GM19452 (cell line): ENCODE data around the gene PITPNM2.

Source experiments
- ATAC-seq: cut with Tn5 transposase; IDR thresholded peaks from one replicate; pipeline ENCODE4 v1.9.1; 2021; ENCODE audit not compliant: unreplicated experiment

PITPNM2 gene

DNA sequence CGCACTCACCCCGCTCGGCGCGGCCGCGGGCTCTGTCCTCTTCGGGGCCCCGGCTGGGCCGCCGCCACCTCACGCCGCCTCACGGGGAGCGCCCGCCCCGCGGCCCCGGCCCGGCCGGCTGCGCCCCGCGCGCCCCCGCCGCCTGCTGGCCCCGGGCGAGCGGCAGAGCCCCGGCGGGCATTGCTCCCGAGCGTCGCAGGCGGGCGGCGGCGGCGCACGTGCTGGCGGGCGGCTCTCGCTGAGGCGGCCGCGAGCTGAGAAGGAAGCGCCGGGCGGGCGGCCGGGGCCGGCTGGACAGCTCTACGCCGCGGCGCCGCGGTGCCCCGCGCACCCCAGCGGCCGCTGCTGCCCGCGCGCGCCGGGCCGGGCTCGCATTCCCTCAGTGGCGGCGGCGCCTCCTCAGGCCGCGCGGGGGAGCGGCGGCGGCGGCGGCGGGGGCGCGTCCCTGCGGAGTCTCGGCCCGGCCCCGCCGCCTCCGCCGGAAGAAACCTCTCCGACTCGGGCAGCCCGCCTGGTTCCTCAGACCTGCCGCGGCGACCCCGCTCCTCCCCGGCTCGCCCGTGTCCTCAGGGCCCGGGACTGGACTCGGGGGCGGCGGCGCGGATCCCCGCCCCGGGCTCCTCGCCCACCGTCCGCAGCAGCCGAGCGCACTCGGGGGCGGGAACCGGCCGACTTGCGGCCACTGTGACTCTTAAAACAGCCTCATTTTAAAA, at the start of gene PITPNM2:
TSS of gene PITPNM2 (minus strand) at position 347 of the 713 bp plus-strand sequence. CDS start 116,500 bp downstream, outside the sequence.
- ATAC-seq = peak; percentile 42

DNA sequence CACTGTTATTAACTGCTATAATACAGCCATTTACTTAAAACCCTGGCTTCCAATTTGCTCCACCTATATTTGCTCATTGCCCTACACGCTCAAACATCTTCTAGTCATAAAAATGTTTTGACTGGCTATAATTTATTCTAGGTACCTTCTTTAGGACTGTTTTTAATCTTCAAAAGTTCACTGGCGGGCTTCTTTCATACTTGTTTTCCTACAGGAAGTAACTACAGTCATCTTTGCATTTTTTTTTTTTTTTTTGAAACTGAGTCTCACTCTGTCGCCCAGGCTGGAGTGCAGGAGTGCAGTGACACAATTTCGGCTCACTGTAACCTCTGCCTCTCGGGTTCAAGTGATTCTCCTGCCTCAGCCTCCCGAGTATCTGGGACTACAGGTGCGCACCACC, 49.5 kb upstream of the PITPNM2 start:
- ATAC-seq = no peak

- ATAC-seq = no peak
These were observed 49.0 kb upstream of the PITPNM2 start for GRCh38 chr12:123199936-123200335.

GRCh38 chr12:123187637-123188036, 36.7 kb upstream of the PITPNM2 start:
- no peak for ATAC-seq

DNA sequence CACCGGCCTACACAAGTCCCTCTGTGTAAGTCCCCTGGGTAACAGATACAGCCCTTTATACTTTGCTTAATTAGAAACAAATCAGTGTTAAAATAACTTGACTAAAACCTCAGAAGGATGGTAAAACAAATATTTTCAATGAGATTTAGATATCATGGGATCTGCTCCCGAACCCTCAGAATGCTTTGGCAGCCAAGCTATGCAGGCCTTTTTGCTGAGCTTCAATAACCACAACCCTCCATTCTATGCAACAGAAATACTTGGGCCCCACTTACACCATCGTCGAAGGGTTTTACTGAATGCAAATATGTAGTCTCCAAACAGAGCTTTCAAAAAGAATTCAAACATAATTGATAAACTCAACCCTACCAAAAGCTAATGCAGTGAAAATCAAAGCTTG, 29.3 kb upstream of the PITPNM2 start:
- ATAC-seq = no peak

DNA sequence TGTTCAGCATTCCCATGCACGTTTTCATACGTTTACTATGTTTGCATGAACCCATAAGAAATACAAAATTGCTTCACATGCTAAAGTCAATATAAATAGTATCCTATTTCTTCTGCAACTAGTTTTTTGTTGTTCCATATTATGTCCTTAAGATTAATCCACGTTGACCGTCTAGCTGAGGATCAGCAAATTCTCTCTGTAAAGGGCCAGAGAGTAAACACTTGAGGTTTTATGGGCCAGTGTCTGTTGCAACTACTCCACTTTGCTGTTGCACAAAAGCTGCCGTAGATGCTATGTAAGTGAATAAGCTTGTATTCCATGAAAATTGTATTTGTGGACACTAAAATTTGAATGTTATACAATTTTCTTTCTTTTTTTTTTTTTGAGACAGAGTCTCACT, 21.1 kb upstream of the PITPNM2 start:
- ATAC-seq = no peak

GRCh38 chr12:123167329-123167728, 16.4 kb upstream of the PITPNM2 start:
- no peak for ATAC-seq

GRCh38 chr12:123165537-123165936, 14.6 kb upstream of the PITPNM2 start:
- no peak for ATAC-seq

DNA sequence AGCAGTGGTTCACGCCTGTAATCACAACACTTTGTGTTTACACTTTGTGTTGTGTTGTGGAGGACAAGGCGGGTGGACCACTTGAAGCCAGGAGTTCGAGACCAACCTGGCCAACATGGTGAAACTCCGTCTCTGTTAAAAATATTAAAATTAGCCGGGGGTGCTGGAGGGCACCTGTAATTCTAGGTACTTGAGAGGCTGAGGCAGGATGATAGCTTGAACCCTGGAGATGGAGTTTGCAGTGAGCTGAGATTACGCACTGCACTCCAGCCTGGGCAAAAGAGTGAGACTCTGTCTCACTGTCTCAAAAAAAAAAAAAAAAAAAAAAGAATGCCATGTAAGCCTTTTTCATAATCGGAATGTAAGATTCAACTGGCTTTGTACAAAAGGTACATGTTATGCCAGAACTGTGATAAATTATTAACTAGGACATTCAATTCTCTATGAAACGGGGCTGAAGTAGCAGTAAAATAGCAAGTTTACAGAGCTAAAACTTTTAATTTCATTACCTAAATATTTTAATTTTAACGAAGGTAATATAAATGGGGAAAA, 13.9 kb upstream of the PITPNM2 start:
- no peak for ATAC-seq

GRCh38 chr12:123164222-123164621, 13.3 kb upstream of the PITPNM2 start:
- no peak for ATAC-seq

GRCh38 chr12:123163227-123163626, 12.3 kb upstream of the PITPNM2 start:
- no peak for ATAC-seq

GRCh38 chr12:123160801-123161487, 10.1 kb upstream of the PITPNM2 start:
- no peak for ATAC-seq

GRCh38 chr12:123153906-123154305, 3.0 kb upstream of the PITPNM2 start:
- ATAC-seq = no peak

GRCh38 chr12:123152833-123153232, 1.9 kb upstream of the PITPNM2 start:
- no peak for ATAC-seq

- no peak for ATAC-seq
These were observed 866 bp upstream of the PITPNM2 start for GRCh38 chr12:123151457-123152454.

- peak; percentile 16 for ATAC-seq
These were observed 581 bp downstream of the PITPNM2 start for GRCh38 chr12:123150275-123150743.

- no peak for ATAC-seq
These were observed 1.2 kb downstream of the PITPNM2 start for GRCh38 chr12:123149501-123150274.

- no peak for ATAC-seq
These were observed 1.8 kb downstream of the PITPNM2 start for GRCh38 chr12:123149088-123149487.

DNA sequence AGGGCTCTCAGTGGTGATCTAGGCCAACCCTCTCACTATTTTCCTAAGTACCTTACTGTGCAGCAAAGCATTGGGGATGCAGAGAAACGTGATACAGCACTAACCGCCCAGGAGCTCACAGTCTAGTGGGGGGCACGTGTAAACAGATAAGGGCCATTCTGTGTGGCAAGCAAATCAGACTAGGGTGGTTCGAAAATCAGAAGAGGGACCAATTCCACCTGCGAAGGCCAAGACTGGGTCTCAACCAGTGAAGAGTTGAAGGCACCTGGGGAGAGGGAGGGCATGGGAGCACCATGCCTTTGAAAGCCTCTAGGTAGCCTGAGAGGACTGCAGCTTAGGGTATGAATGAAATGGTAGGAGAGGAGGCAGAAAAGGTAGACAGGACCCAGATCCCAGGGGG, 2.2 kb downstream of the PITPNM2 start:
- no peak for ATAC-seq

DNA sequence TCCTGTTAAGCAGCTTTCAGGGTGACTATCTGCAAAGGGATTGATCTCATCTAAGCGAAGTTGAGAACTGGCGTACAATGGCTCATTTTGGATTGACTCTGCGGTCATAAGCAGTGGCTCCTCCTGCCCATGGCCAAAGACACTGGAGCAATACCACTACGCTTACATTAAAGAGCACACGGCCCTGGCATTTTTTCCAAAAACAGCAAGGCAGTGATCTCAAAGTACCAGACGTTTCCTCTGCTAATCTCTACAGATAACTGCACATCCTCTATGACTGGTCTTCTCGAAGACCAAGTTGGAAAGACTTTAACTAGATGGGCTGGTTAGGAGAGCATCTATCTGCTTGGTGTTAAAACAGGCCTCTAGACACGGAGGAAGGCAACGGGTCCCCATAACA, 2.7 kb downstream of the PITPNM2 start:
- no peak for ATAC-seq
